HG03521 (cell line): Measurements from ENCODE around the gene GYG2.
"Not testable (repeated sequence)": the region's sequence is repeated elsewhere in the genome, so short reads cannot be mapped to it uniquely, and the experiment has no call there.

ENCODE experiments used
- ATAC-seq: cut with Tn5 transposase; IDR thresholded peaks from one replicate; pipeline ENCODE4 v1.9.1; 2021; ENCODE audit warnings: mild to moderate bottlenecking, moderate library complexity; ENCODE audit not compliant: unreplicated experiment

The GYG2 gene

GRCh38 chrX:2812161-2812907 lies 16.4 kb upstream of the GYG2 start:
- ATAC-seq: not testable (repeated sequence)

- ATAC-seq: no peak
Measured at GRCh38 chrX:2817036-2817435, 11.7 kb upstream of the GYG2 start.

GRCh38 chrX:2819345-2820135 lies 9.2 kb upstream of the GYG2 start:
- no peak for ATAC-seq

- ATAC-seq: no peak
Measured at GRCh38 chrX:2820136-2820771, 8.5 kb upstream of the GYG2 start.

- ATAC-seq: no peak
Measured at GRCh38 chrX:2823795-2824386, 4.8 kb upstream of the GYG2 start.

GRCh38 chrX:2824886-2825285 lies 3.8 kb upstream of the GYG2 start:
- ATAC-seq: no peak

- ATAC-seq: no peak
Measured at GRCh38 chrX:2828959-2829411, 255 bp downstream of the GYG2 start.

- ATAC-seq: no peak
Measured at GRCh38 chrX:2829469-2830246, 928 bp downstream of the GYG2 start.

GRCh38 chrX:2831471-2832228 lies 2.9 kb downstream of the GYG2 start:
- ATAC-seq: no peak

- no peak for ATAC-seq
Measured at GRCh38 chrX:2837961-2838360, 9.2 kb downstream of the GYG2 start.

- ATAC-seq: no peak
Measured at GRCh38 chrX:2840961-2841360, 12.2 kb downstream of the GYG2 start.

- no peak for ATAC-seq
Measured at GRCh38 chrX:2841537-2841936, 12.8 kb downstream of the GYG2 start.

GRCh38 chrX:2846992-2847391 lies 18.3 kb downstream of the GYG2 start:
- no peak for ATAC-seq

- no peak for ATAC-seq
Measured at GRCh38 chrX:2848871-2849301, 20.2 kb downstream of the GYG2 start.

- no peak for ATAC-seq
Measured at GRCh38 chrX:2854918-2855317, 26.2 kb downstream of the GYG2 start.

- ATAC-seq: no peak
Measured at GRCh38 chrX:2855761-2856160, 27.0 kb downstream of the GYG2 start.

- no peak for ATAC-seq
Measured at GRCh38 chrX:2857566-2857965, 28.8 kb downstream of the GYG2 start.

GRCh38 chrX:2859197-2859797 lies 30.6 kb downstream of the GYG2 start:
- no peak for ATAC-seq

- no peak for ATAC-seq
Measured at GRCh38 chrX:2862404-2862803, 33.7 kb downstream of the GYG2 start.
